ENCODE measurements around the gene SARDH. TPM values are rescaled to one million over a fixed set of nuclear protein-coding genes. Genes with fewer than 3 reads are reported as not detected.

Gene SARDH
- polyA plus RNA-seq, 1 donor (not counting 4 experiments of a cell fraction or from before 2014, with no cell fraction given) = 0.03 TPM

- Histone ChIP-seq H3K27ac (ENCODE audit: control insufficient read depth, insufficient read depth, low read length) (no peak overlapping the region), H3K4me3 (ENCODE audit: control insufficient read depth in 2 of 3, extremely low read depth in 1 of 3, insufficient read depth in 2 of 3, low read depth in 1 of 3, low read length in 3 of 3) (no peak overlapping the region), H3K36me3 (ENCODE audit: control insufficient read depth in 2 of 2, extremely low read depth in 1 of 2, insufficient read depth in 2 of 2, low read length in 2 of 2) (no peaks in the 10 kb centered on the region), H2AFZ (ENCODE audit: control insufficient read depth, low read length) (no peak overlapping the region), H3K79me2 (ENCODE audit: control insufficient read depth, insufficient read depth, low read length) (no peaks in the 10 kb centered on the region), H3K4me2 (ENCODE audit: control insufficient read depth, extremely low read depth, insufficient read depth, low read depth, low read length) (no peak overlapping the region), H4K20me1 (ENCODE audit: control insufficient read depth, extremely low read depth, insufficient read depth, low read length) (no peaks in the 10 kb centered on the region), H3K9ac (ENCODE audit: control insufficient read depth, extremely low read depth, insufficient read depth, low read length) (no peak overlapping the region), H3K9me1 (ENCODE audit: control insufficient read depth, extremely low read depth, insufficient read depth, low read length) (no peaks in the 10 kb centered on the region), H3K27me3 (ENCODE audit: control insufficient read depth, extremely low read depth, insufficient read depth, low read length) (peaks cover 6% of the 10 kb centered on the region), H3K4me1 (ENCODE audit: control insufficient read depth, extremely low read depth, insufficient read depth, low read length) (no peaks in the 10 kb centered on the region), H3K9me3 (ENCODE audit: control insufficient read depth, low read depth, low read length) (no peaks in the 10 kb centered on the region)
- TF ChIP-seq CTCF (optimal IDR thresholded peaks at IDR 0.05 in 1 of 3, IDR thresholded peaks at IDR 0.05 in 1 of 3, conservative IDR thresholded peaks at IDR 0.05 in 1 of 3; ENCODE audit: extremely low read depth in 1 of 3, insufficient read depth in 2 of 3, low read length in 3 of 3) (no peak), EZH2 (IDR thresholded peaks at IDR 0.05; ENCODE audit: low read length) (no peak)
- dilution Hi-C loops (cut with MboI; ENCODE audit: extremely low pct_ligation_motif_present, low sequenced_read_pairs) = no loop called here
- DNase-seq (ENCODE audit: low read depth, low spot score) (no peak), FAIRE-seq (no peak)
Measured at GRCh38 chr9:133694686-133695085, 43.5 kb downstream of the SARDH start.

- Histone ChIP-seq H3K36me3 (ENCODE audit: control insufficient read depth in 2 of 2, extremely low read depth in 1 of 2, insufficient read depth in 2 of 2, low read length in 2 of 2) (no peaks in the 10 kb centered on the region), H3K79me2 (ENCODE audit: control insufficient read depth, insufficient read depth, low read length) (no peaks in the 10 kb centered on the region), H4K20me1 (ENCODE audit: control insufficient read depth, extremely low read depth, insufficient read depth, low read length) (no peaks in the 10 kb centered on the region), H3K27ac (ENCODE audit: control insufficient read depth, insufficient read depth, low read length) (no peak overlapping the region), H3K4me2 (ENCODE audit: control insufficient read depth, extremely low read depth, insufficient read depth, low read depth, low read length) (no peak overlapping the region), H2AFZ (ENCODE audit: control insufficient read depth, low read length) (no peak overlapping the region), H3K9me1 (ENCODE audit: control insufficient read depth, extremely low read depth, insufficient read depth, low read length) (no peaks in the 10 kb centered on the region), H3K4me3 (ENCODE audit: control insufficient read depth in 2 of 3, extremely low read depth in 1 of 3, insufficient read depth in 2 of 3, low read depth in 1 of 3, low read length in 3 of 3) (no peak overlapping the region), H3K27me3 (ENCODE audit: control insufficient read depth, extremely low read depth, insufficient read depth, low read length) (peaks cover 6% of the 10 kb centered on the region), H3K9ac (ENCODE audit: control insufficient read depth, extremely low read depth, insufficient read depth, low read length) (no peak overlapping the region), H3K9me3 (ENCODE audit: control insufficient read depth, low read depth, low read length) (no peaks in the 10 kb centered on the region), H3K4me1 (ENCODE audit: control insufficient read depth, extremely low read depth, insufficient read depth, low read length) (no peaks in the 10 kb centered on the region)
- no peak for FAIRE-seq
- DNase-seq (ENCODE audit: low read depth, low spot score) = no peak
- dilution Hi-C loops (cut with MboI; ENCODE audit: extremely low pct_ligation_motif_present, low sequenced_read_pairs) = no loop called here
- TF ChIP-seq CTCF (optimal IDR thresholded peaks at IDR 0.05 in 1 of 3, IDR thresholded peaks at IDR 0.05 in 1 of 3, conservative IDR thresholded peaks at IDR 0.05 in 1 of 3; ENCODE audit: extremely low read depth in 1 of 3, insufficient read depth in 2 of 3, low read length in 3 of 3) (no peak), EZH2 (IDR thresholded peaks at IDR 0.05; ENCODE audit: low read length) (no peak)
Measured at GRCh38 chr9:133693703-133694529, 44.2 kb downstream of the SARDH start.

Data from keratinocyte (primary cell).